ENCODE results near the gene CUX1. TPM values are rescaled to one million over a fixed set of nuclear protein-coding genes. Genes with fewer than 3 reads are reported as not detected.

The CUX1 gene
- total and polyA plus RNA-seq, 10 of the 15 experiments (the other 5 are each of a cell fraction or from before 2014, with no cell fraction given) = 6.1 to 48.6 (median 25.9) TPM

- TF ChIP-seq CUX1 (IDR thresholded peaks at IDR 0.05; ENCODE audit: insufficient replicate concordance, low read depth, low read length) (no peak), RBBP5 (conservative IDR thresholded peaks at IDR 0.05) (no peak), BACH1 (IDR thresholded peaks at IDR 0.05; ENCODE audit: borderline replicate concordance) (no peak), ZZZ3 (IDR thresholded peaks at IDR 0.05; ENCODE audit: control insufficient read depth, insufficient read length, low read depth) (no peak), TCF12 (IDR thresholded peaks at IDR 0.05; ENCODE audit: low read depth, low read length) (no peak), NR2C1 (IDR thresholded peaks at IDR 0.05) (no peak), HCFC1 (IDR thresholded peaks at IDR 0.05; ENCODE audit: low read length) (no peak), STAT3 (IDR thresholded peaks at IDR 0.05; ENCODE audit: low read depth, low read length) (no peak), SIX5 (IDR thresholded peaks at IDR 0.05; ENCODE audit: low read depth, low read length, severe bottlenecking) (no peak), ZBTB40 (IDR thresholded peaks at IDR 0.05; ENCODE audit: borderline replicate concordance) (no peak), CREM (IDR thresholded peaks at IDR 0.05; ENCODE audit: low read depth) (no peak), RELA (IDR thresholded peaks at IDR 0.05; ENCODE audit: borderline replicate concordance, partially characterized antibody) (no peak), ZNF24 (IDR thresholded peaks at IDR 0.05) (no peak), RCOR1 (conservative IDR thresholded peaks at IDR 0.05; ENCODE audit: low read depth, low read length) (no peak)
These were observed 255.3 kb downstream of the CUX1 start (continued) for GRCh38 chr7:102072636-102073209.
